Measurements from ENCODE around the gene SEC14L2. TPM values are rescaled to one million over a fixed set of nuclear protein-coding genes. Genes with fewer than 3 reads are reported as not detected.

SEC14L2 gene
- polyA plus RNA-seq, 2 of the 4 experiments (the other 2 are of a cell fraction): 12.8 to 15.2 TPM

DNA sequence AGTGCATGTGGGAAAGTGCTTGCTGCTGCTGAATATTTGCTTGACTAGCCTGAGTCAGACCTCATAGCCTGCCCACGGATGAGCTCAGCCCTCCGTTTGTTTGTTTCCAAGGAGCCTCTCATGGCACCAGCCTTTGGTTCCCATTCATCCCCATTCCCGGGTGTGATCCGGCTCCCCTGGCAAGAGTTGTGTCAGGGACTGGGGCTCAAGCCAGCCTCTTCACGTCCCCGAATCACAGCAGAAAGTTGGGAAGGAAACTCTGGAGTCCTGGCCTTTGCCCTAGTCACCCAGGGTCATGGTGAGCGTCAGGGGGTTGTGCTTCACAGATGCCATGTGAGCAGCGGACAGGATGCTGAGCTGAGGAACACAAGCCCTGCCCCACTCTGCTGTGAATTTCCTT lies 61.2 kb downstream of the SEC14L2 start:
- H3K4me3 ChIP-seq: no peak overlapping the region
- CTCF ChIA-PET: interaction anchor here (2.9 kb wide), 1 partner anchor 14 kb away, joined by 14 read pairs; no protein-coding TSS in a partner anchor
- H3K4me2 ChIP-seq: no peak overlapping the region
- TF ChIP-seq EHMT2 (IDR thresholded peaks at IDR 0.05; ENCODE audit: low read depth): no peak
- TF ChIP-seq HOXB13 (CRISPR knock-in tag; IDR thresholded peaks at IDR 0.05; ENCODE audit: low read depth): no peak
- TF ChIP-seq, protein P1, sequence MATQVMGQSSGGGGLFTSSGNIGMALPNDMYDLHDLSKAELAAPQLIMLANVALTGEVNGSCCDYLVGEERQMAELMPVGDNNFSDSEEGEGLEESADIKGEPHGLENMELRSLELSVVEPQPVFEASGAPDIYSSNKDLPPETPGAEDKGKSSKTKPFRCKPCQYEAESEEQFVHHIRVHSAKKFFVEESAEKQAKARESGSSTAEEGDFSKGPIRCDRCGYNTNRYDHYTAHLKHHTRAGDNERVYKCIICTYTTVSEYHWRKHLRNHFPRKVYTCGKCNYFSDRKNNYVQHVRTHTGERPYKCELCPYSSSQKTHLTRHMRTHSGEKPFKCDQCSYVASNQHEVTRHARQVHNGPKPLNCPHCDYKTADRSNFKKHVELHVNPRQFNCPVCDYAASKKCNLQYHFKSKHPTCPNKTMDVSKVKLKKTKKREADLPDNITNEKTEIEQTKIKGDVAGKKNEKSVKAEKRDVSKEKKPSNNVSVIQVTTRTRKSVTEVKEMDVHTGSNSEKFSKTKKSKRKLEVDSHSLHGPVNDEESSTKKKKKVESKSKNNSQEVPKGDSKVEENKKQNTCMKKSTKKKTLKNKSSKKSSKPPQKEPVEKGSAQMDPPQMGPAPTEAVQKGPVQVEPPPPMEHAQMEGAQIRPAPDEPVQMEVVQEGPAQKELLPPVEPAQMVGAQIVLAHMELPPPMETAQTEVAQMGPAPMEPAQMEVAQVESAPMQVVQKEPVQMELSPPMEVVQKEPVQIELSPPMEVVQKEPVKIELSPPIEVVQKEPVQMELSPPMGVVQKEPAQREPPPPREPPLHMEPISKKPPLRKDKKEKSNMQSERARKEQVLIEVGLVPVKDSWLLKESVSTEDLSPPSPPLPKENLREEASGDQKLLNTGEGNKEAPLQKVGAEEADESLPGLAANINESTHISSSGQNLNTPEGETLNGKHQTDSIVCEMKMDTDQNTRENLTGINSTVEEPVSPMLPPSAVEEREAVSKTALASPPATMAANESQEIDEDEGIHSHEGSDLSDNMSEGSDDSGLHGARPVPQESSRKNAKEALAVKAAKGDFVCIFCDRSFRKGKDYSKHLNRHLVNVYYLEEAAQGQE (IDR thresholded peaks at IDR 0.05): no peak
- no peak for TF ChIP-seq FOXS1 (CRISPR knock-in tag; IDR thresholded peaks at IDR 0.05)
- TF ChIP-seq, protein P2, sequence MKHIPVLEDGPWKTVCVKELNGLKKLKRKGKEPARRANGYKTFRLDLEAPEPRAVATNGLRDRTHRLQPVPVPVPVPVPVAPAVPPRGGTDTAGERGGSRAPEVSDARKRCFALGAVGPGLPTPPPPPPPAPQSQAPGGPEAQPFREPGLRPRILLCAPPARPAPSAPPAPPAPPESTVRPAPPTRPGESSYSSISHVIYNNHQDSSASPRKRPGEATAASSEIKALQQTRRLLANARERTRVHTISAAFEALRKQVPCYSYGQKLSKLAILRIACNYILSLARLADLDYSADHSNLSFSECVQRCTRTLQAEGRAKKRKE (CRISPR knock-in tag; IDR thresholded peaks at IDR 0.05; ENCODE audit: low read depth): no peak
- no peak for TF ChIP-seq MAX (IDR thresholded peaks at IDR 0.05)
- TF ChIP-seq PBX3 (IDR thresholded peaks at IDR 0.05): no peak
- no peak for TF ChIP-seq ZNF302 (CRISPR knock-in tag; IDR thresholded peaks at IDR 0.05)
- no peak for TF ChIP-seq MAFK (IDR thresholded peaks at IDR 0.05; ENCODE audit: partially characterized antibody)
- no peak for TF ChIP-seq ZC3H11A (IDR thresholded peaks at IDR 0.05)
- no peak for TF ChIP-seq EP300 (IDR thresholded peaks at IDR 0.05)
- no peak for TF ChIP-seq HOXB5 (CRISPR knock-in tag; IDR thresholded peaks at IDR 0.05)
- TF ChIP-seq CTCF (IDR thresholded peaks at IDR 0.05): no peak
- no peaks in the 10 kb centered on the region for H3K4me1 ChIP-seq
- ATAC-seq (peak in 1 of 2 experiments; percentile 54; a peak in 3 of 6 replicates), DNase-seq (ENCODE audit: low read depth in 1 of 2, low spot score in 1 of 2) (no peak), FAIRE-seq (no peak)
- POLR2A ChIA-PET: no interaction called here
- H3K27ac ChIP-seq: no peak overlapping the region
- 38% methylated on average over 5 of the region's 8 CpGs for WGBS (ENCODE audit: missing lambda C conversion rate)
- H3K9me3 ChIP-seq: no peaks in the 10 kb centered on the region

GRCh38 chr22:30459181-30460052 lies 62.6 kb downstream of the SEC14L2 start:
- 68% methylated on average over 4 of the region's 4 CpGs for WGBS (ENCODE audit: missing lambda C conversion rate)

More at GRCh38 chr22:30459181-30460052, 62.6 kb downstream of the SEC14L2 start:
- DNase-seq (ENCODE audit: low read depth in 1 of 2, low spot score in 1 of 2) (peak in 1 of 2 experiments; percentile 12), FAIRE-seq (no peak), ATAC-seq (no peak; a peak in 1 of 6 replicates)
- H3K4me1 ChIP-seq: no peaks in the 10 kb centered on the region
- TF ChIP-seq, protein P1 (IDR thresholded peaks at IDR 0.05): peak; percentile 91
- TF ChIP-seq CBX8 (IDR thresholded peaks at IDR 0.05) (no peak), BHLHE40 (IDR thresholded peaks at IDR 0.05; ENCODE audit: low read depth, low read length) (no peak)
- no peak overlapping the region for H3K4me3 ChIP-seq
- no peaks in the 10 kb centered on the region for H3K9me3 ChIP-seq
- ChIA-PET CTCF (interaction anchor here (0.9 to 1.4 kb wide), 2 partner anchors 9 to 14 kb away, joined by 3 to 4 read pairs; no protein-coding TSS in a partner anchor), POLR2A (no interaction called here)
- H3K4me2 ChIP-seq: no peak overlapping the region
- H3K27ac ChIP-seq: no peak overlapping the region
